ENCODE data around the gene UTY. TPM values are rescaled to one million over a fixed set of nuclear protein-coding genes. Genes with fewer than 3 reads are reported as not detected.

The UTY gene
- total RNA-seq, 4 donors from 2014 or later: 0.19 to 27.4 (median 17.6) TPM; not detected in 1

DNA sequence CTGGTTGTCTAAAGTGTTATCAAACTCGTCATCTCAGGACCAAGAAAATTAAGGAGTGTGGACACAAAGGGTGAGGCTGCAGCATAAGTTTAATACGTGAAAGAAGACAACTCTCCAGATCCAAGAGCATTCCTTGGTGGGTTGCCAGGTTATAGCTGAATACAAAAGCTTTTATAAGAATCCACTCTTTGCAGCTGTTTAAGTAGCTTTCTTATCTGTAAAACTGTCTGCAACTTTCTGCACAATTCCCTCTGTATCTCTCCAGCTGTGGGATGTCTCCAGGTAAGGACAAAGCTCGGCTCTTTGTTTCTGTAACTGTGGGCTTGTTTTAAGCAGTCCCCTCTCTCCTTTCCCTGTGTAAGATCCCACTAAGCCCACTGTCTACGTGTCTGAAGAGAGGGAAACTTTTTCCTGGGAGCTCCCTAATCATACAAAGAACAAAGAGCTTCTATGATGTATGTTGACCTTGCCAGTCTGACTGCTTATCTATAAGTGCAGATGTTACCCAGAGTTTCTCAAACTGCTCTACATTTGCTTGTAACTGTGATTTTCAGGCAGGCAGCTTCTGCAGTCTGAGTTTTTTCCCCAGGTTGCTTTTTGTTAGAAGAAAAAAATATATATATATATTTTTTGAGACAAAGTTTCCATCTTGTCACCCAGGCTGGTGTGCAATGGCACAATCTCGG lies 268.7 kb downstream of the UTY start:
- intact Hi-C loops (cut with DNase I): no loop called here
- H3K4me3 ChIP-seq: no peak overlapping the region
- TF ChIP-seq POLR2AphosphoS5 (IDR thresholded peaks at IDR 0.05) (no peak), CTCF (IDR thresholded peaks at IDR 0.05) (no peak), EP300 (IDR thresholded peaks at IDR 0.05) (no peak), POLR2A (IDR thresholded peaks at IDR 0.05; ENCODE audit: low read depth) (no peak)
- WGBS: no CpG with 5 or more reads among the region's 5 CpGs
- no peak overlapping the region for H3K27ac ChIP-seq (replicated peaks in 1 of 4)
- no peaks in the 10 kb centered on the region for H3K9me3 ChIP-seq
- H3K4me1 ChIP-seq: no peaks in the 10 kb centered on the region
- no peaks in the 10 kb centered on the region for H3K36me3 ChIP-seq
- no peak for DNase-seq (ENCODE audit: extremely low spot score)
- H3K27me3 ChIP-seq: no peaks in the 10 kb centered on the region

DNA sequence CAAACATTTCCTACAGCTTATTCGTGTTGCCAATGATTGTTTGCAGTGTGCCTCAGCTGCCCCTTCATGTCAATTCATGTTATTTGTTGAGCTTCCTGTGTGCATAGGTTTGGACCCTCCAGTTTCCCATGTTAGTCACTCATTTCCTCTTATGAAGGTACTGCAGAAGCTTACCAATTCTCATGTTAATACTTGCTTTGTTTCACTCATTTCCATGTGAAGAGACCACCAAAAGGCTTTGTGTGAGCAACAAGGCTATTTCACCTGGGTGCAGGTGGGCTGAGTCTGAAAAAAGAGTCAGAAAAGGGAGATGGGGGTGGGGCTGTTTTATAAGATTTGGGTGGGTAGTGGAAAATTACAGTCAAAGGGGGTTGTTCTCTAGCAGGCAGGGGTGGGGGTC lies 274.6 kb downstream of the UTY start:
- H3K4me1 ChIP-seq: no peaks in the 10 kb centered on the region
- H3K27ac ChIP-seq (replicated peaks in 1 of 4): no peak overlapping the region
- H3K36me3 ChIP-seq: no peaks in the 10 kb centered on the region
- no peak for DNase-seq (ENCODE audit: extremely low spot score)
- TF ChIP-seq EP300 (IDR thresholded peaks at IDR 0.05): no peak
- no peaks in the 10 kb centered on the region for H3K27me3 ChIP-seq
- no peaks in the 10 kb centered on the region for H3K9me3 ChIP-seq
- WGBS: no CpG with 5 or more reads among the region's 1 CpG
- no peak overlapping the region for H3K4me3 ChIP-seq
- intact Hi-C loops (cut with DNase I): no loop called here

Other genes with a start within 250 kb of the UTY start
- gene TMSB4Y, start 223.9 kb upstream of the UTY start, total RNA-seq: 1 to 10 TPM in 2 of 4 donors, not detected in 2; 1.2 to 2.9 TPM